Osteoblast (primary cell): ENCODE results near the gene RPA1. TPM values are rescaled to one million over a fixed set of nuclear protein-coding genes. Genes with fewer than 3 reads are reported as not detected.

Experiments used
- DNase-seq: peaks from one replicate; pipeline ENCODE4 v3.0.0; 2011; ENCODE audit warnings: low spot score, mixed read lengths; ENCODE audit not compliant: insufficient read length; ENCODE audit errors: missing footprints
- H2AFZ ChIP-seq: 2 replicates; pipeline ENCODE4 v1.6.0; 2011; ENCODE audit warnings: mild to moderate bottlenecking, low read length
- H3K27ac ChIP-seq: 2 replicates; pipeline ENCODE4 v1.5.1; 2011; ENCODE audit warnings: mild to moderate bottlenecking, low read depth, low read length, moderate library complexity
- H3K27me3 ChIP-seq: 2 replicates; pipeline ENCODE4 v1.6.0; 2012; ENCODE audit warnings: mild to moderate bottlenecking, control low read depth, inconsistent platforms, low read length, moderate library complexity; ENCODE audit not compliant: insufficient read depth
- H3K36me3 ChIP-seq: 2 replicates; pipeline ENCODE4 v1.5.1; 2011; ENCODE audit warnings: mild to moderate bottlenecking, low read length, control low read depth, moderate library complexity; ENCODE audit not compliant: insufficient read depth
- H3K4me1 ChIP-seq: 2 replicates; pipeline ENCODE4 v1.5.1; 2011; ENCODE audit warnings: mild to moderate bottlenecking, low read length, control low read depth, moderate library complexity; ENCODE audit not compliant: insufficient read depth
- H3K4me2 ChIP-seq: 2 replicates; pipeline ENCODE4 v1.6.0; 2011; ENCODE audit warnings: mild to moderate bottlenecking, low read length; ENCODE audit not compliant: insufficient read depth
- H3K4me3 ChIP-seq: fragments of 200-600 bp; sonication (generic); 3 replicates; pipeline ENCODE4 v1.5.1; 2012; ENCODE audit warnings: mild to moderate bottlenecking, low read length, inconsistent platforms; ENCODE audit not compliant: insufficient read depth
- H3K79me2 ChIP-seq: 2 replicates; pipeline ENCODE4 v1.6.0; 2012; ENCODE audit warnings: mild to moderate bottlenecking, low read length, control low read depth, inconsistent platforms; ENCODE audit not compliant: insufficient read depth
- H3K9me3 ChIP-seq: 2 replicates; pipeline ENCODE4 v1.5.1; 2011; ENCODE audit warnings: low read depth, low read length, control low read depth
- H4K20me1 ChIP-seq: 2 replicates; pipeline ENCODE4 v1.6.0; 2012; ENCODE audit warnings: mild to moderate bottlenecking, low read length, control low read depth; ENCODE audit not compliant: insufficient read depth
- total RNA-seq: library from RNA; depleted of rRNA; stranded (reverse); fragments of >200 nt; gene quantifications from 2 replicates; pipeline ENCODE4 v1.2.3, GENCODE V29; 2012
- TF ChIP-seq, protein P1 (sequence below): IDR thresholded peaks from 2 replicates; pipeline ENCODE4 v1.5.1; 2011; ENCODE audit warnings: mild to moderate bottlenecking, low read depth, low read length, moderate library complexity; ENCODE audit errors: extremely low read depth

Gene RPA1
- total RNA-seq, 1 donor: 14.8 TPM

DNA sequence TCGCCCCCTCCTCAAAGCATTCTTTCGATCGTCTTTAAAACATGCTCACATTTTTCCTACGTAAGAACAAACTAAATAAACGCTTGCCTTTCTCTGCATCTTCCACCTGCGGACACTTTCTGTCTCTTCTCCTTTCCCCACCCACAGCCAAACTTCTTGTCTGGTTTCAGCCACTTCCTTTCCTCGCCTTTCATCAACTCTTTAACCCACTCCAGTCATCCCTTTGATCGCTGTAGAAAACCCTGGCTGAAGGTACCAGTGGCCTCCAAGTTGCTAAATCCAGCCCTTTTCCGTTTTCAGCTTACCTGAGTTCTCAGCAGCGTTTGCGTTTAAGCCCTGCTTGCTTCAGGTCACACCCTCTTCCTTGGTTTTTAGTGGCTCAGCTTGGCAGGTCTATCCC is 483 bp downstream of the RPA1 start:
- Histone ChIP-seq H3K27me3 (no peaks in the 10 kb centered on the region), H3K4me1 (peaks cover 13% of the 10 kb centered on the region), H3K79me2 (peaks cover 59% of the 10 kb centered on the region), H3K4me2 (peak overlapping the region; percentile 95), H3K4me3 (peak overlapping the region; percentile 93), H2AFZ (peak overlapping the region; percentile 77), H4K20me1 (no peaks in the 10 kb centered on the region), H3K9me3 (no peaks in the 10 kb centered on the region), H3K27ac (peak overlapping the region; percentile 60), H3K36me3 (peaks cover 11% of the 10 kb centered on the region)
- TF ChIP-seq, protein P1, sequence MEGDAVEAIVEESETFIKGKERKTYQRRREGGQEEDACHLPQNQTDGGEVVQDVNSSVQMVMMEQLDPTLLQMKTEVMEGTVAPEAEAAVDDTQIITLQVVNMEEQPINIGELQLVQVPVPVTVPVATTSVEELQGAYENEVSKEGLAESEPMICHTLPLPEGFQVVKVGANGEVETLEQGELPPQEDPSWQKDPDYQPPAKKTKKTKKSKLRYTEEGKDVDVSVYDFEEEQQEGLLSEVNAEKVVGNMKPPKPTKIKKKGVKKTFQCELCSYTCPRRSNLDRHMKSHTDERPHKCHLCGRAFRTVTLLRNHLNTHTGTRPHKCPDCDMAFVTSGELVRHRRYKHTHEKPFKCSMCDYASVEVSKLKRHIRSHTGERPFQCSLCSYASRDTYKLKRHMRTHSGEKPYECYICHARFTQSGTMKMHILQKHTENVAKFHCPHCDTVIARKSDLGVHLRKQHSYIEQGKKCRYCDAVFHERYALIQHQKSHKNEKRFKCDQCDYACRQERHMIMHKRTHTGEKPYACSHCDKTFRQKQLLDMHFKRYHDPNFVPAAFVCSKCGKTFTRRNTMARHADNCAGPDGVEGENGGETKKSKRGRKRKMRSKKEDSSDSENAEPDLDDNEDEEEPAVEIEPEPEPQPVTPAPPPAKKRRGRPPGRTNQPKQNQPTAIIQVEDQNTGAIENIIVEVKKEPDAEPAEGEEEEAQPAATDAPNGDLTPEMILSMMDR: no peak
- DNase-seq: peak; percentile 78

DNA sequence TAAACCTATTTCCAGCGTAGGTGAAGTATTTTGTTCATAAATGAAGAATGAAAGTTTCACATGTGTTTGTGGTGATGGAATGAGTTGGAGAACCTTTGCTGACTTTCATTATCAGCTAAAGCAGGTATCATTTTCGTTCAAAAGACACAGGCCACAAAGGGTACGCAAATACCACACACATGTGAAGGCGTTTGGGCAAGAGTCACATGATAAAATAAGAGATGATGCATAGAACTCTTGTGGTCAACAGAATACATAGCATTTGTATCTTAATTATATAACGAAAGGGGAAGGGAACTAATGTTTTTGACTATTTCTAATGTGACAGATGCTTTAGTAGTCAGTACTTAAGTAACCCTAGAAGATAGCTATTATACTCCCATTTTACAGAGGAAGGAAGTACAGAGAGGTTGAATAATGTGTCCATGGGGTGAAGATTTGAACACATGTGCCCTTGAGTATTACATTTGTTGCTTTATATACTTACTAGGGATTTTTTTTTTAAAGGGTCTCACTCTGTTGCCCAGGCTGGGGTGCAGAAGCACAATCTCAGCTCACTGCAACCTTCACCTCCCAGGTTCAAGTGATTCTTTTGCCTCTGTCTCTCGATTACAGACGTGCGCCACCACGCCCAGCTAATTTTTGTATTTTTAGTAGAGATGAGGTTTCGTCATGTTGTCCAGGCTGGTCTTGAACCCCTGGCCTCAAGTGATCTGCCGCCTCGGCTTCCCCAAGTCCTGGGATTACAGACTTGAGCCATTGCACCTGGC is 4.8 kb downstream of the RPA1 start:
- peaks cover 77% of the 10 kb centered on the region for H3K79me2 ChIP-seq
- H3K9me3 ChIP-seq: no peaks in the 10 kb centered on the region
- H3K4me1 ChIP-seq: peaks cover 8% of the 10 kb centered on the region
- H3K4me2 ChIP-seq: no peak overlapping the region
- TF ChIP-seq, protein P1: no peak
- no peak overlapping the region for H3K27ac ChIP-seq
- no peaks in the 10 kb centered on the region for H4K20me1 ChIP-seq
- H3K27me3 ChIP-seq: no peaks in the 10 kb centered on the region
- no peaks in the 10 kb centered on the region for H3K36me3 ChIP-seq
- H3K4me3 ChIP-seq: no peak overlapping the region
- no peak overlapping the region for H2AFZ ChIP-seq
- DNase-seq: no peak

DNA sequence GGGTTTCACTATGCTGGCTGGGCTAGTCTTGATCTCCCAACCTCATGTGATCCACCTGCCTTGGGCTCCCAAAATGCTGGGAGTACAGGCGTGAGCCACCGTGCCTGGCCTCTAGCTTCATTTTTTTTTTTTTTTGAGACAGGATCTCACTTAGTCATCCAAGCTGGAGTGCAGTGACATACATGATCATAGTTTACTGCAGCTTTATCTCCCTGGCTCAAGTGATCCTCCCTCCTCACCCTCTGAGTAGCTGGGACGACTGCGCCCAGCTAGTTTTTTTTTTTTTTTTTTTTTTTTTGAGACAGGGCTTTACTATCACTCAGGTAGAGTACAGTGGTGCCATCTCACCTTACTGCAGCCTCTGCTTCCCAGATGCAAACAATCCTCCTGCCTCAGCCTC is 9.7 kb downstream of the RPA1 start:
- H3K9me3 ChIP-seq: no peaks in the 10 kb centered on the region
- no peak overlapping the region for H2AFZ ChIP-seq
- TF ChIP-seq, protein P1: no peak
- DNase-seq: no peak
- H3K27ac ChIP-seq: no peak overlapping the region
- no peaks in the 10 kb centered on the region for H4K20me1 ChIP-seq
- peaks cover 20% of the 10 kb centered on the region for H3K36me3 ChIP-seq
- peaks cover 69% of the 10 kb centered on the region for H3K79me2 ChIP-seq
- no peaks in the 10 kb centered on the region for H3K4me1 ChIP-seq
- H3K4me3 ChIP-seq: no peak overlapping the region
- H3K27me3 ChIP-seq: no peaks in the 10 kb centered on the region
- H3K4me2 ChIP-seq: no peak overlapping the region

DNA sequence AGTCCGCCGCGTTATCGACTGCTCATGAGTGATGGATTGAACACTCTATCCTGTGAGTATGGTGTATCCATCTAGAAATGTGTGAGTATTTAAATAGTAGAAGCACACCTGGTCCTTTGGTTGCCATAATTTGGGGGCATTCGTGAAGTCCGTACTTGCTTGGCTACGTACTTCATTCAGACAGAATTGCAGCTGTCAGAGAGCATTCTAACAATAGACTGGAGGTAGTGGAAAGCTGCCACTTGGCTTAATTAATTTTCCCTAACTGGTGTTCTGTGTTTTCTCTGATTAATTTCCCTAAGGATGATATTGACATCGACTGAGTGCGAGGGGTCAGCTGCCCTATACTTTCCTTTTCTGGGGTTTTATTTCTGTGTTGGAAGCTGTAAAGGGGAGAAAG is 14.1 kb downstream of the RPA1 start:
- H3K27me3 ChIP-seq: no peaks in the 10 kb centered on the region
- peaks cover 45% of the 10 kb centered on the region for H3K36me3 ChIP-seq
- H3K9me3 ChIP-seq: no peaks in the 10 kb centered on the region
- peaks cover 39% of the 10 kb centered on the region for H3K79me2 ChIP-seq
- no peak overlapping the region for H3K4me3 ChIP-seq
- H4K20me1 ChIP-seq: no peaks in the 10 kb centered on the region
- no peak overlapping the region for H2AFZ ChIP-seq
- TF ChIP-seq, protein P1: no peak
- DNase-seq: no peak
- H3K27ac ChIP-seq: no peak overlapping the region
- H3K4me2 ChIP-seq: no peak overlapping the region
- H3K4me1 ChIP-seq: no peaks in the 10 kb centered on the region
